Muscle of back (tissue), 11 donors: Measurements from ENCODE around the gene HARBI1. TPM values are rescaled to one million over a fixed set of nuclear protein-coding genes. Genes with fewer than 3 reads are reported as not detected.
"Not testable (repeated sequence)": the region's sequence is repeated elsewhere in the genome, so short reads cannot be mapped to it uniquely, and the experiment has no call there.

Experiments
- DNase-seq, 3 donors: peaks; one replicate each; pipeline versions ENCODE4 v3.0.0 to v3.0.0-alpha.2; 2013
- polyA plus RNA-seq, 10 donors: library from polyadenylated mRNA; unstranded; fragments of 120-200 nt; gene quantifications; one replicate each; pipeline ENCODE4 v1.2.1, GENCODE V29; 2013; ENCODE audit not compliant: insufficient read length in 10 of 10

The HARBI1 gene
- polyA plus RNA-seq, 10 donors = 2.4 to 3.5 (median 3.0) TPM

DNA sequence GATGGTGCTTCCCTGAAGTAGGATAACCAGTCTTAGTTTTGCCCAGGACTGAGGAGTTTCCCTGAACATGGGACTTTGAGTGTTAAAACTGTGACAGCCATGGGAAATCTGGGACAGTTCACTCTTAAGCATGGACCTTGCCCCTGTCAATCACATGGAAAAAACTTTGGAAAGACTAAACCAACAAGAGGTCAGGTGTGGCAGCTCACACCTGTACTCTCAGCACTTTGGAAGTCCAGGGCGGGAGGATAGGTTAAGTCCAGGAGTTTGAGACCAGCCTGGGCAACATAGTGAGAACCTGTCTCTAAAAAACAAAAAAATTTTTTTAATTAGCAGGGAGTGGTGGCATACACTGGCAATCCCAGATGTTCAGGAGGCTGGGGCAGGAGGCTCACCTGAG is 19.9 kb downstream of the HARBI1 start:
- DNase-seq = no peak

- DNase-seq = no peak
These were observed 22.2 kb downstream of the HARBI1 start for GRCh38 chr11:46594785-46595184.

DNA sequence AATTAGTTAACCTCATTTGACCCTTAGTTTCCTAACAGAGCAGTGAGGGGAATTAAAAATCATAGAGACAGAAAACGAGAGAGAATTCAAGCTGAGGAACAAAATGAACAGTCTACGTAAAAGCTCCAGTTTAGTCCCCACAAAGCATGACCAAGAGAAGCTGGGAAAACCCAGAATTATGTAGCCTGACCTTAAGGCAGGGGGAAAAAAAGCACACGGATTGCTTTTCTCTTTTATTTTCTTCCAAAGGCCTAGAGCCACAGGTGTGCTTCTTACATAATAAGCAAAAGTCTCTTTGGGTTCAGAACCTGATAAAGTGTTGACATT is 22.7 kb downstream of the HARBI1 start:
- no peak for DNase-seq

DNA sequence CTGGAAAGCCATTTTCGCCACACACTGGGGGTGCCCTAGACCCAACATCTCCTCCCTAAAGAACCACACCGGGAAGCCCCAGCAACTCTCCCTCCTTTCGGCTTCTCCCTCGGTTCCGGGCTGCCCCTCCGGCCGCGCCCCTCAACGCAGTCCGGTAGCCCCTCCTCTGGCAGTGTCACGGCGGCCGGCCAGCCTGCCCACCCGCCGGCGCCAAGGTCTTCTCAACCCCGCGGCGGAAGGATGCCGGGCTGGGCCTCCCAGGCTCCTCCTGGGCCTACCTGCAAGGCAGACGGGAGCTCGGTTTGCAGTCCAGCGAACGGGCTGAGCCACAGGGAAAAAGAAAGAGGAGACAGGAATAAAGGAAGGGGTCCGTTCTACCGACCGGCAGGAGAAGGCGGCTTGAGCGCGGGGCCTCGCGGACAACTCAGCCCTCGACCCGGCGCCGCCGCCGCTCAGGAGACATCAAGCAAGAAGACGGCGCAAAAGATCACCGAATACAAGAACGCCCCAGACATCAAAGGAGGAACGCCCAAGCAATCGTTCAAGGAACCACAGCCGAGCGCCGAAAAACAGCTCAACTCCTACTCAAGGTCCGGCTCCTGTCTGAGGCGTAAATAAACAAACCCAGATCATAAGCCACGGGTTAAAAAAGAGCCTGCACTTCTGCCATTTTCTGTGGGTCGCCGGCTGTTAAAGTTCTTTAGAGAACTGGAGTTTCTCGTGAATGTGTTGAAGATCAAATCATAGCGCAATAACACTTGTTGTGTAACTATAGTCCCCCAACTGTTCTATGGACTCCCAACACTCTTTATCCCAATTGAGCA is 23.3 kb downstream of the HARBI1 start, which contains the start of gene AMBRA1:
Gene AMBRA1 (minus strand): TSS at position 474 of the 824 bp plus-strand sequence. CDS start 45,643 bp downstream, outside the sequence.
- peak; percentile 92 to 98 (median 93) for DNase-seq

GRCh38 chr11:46590740-46591605 is 26.1 kb downstream of the HARBI1 start:
- DNase-seq = no peak

GRCh38 chr11:46588915-46589314 is 28.1 kb downstream of the HARBI1 start:
- DNase-seq = no peak

GRCh38 chr11:46588131-46588530 is 28.9 kb downstream of the HARBI1 start:
- no peak for DNase-seq

DNA sequence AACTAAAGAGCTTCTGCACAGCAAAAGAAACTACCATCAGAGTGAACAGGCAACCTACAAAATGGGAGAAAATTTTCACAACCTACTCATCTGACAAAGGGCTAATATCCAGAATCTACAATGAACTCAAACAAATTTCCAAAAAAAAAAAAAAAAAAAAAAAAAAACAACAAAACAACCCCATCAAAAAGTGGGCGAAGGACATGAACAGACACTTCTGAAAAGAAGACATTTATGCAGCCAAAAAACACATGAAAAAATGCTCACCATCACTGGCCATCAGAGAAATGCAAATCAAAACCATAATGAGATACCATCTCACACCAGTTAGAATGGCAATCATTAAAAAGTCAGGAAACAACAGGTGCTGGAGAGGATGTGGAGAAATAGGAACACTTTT is 33.5 kb downstream of the HARBI1 start:
- not testable (repeated sequence) for DNase-seq

- no peak for DNase-seq
These were observed 34.4 kb downstream of the HARBI1 start for GRCh38 chr11:46582588-46582987.

DNA sequence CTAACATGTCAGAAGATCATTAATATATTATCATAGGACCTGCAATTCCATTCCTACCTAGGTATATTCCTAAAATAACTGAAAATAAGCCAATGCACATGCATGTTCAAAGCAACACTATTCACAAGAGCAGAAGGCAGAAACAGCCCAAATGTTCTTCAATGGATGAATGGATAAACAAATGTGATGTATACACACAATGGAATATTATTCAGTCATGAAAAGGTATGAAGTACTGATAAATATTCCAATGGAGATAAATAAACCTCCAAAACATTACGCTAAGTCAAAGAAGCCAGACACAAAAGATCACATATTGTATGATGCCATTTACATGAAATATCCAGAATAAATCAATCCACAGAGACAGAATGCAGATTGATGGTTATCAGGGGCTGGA is 40.0 kb downstream of the HARBI1 start:
- no peak for DNase-seq

DNA sequence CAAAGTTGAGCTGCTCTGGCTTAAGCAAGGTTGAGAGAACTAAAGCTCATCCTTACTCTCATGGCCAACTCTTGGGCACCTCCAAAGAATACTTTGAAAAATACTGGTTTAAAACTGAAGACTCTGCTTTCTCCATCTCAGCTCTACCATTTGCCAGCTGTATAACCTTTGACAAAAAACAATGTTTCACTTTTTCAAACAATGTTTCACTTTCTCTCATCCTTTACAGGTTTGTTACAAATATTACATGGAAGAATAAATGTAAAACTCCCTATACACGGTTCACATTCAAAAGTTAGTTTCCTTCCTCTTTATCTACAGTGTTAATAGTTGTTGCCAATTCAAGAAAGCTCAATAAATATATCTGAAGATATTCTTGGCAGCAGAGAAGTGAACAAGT is 42.4 kb downstream of the HARBI1 start:
- no peak for DNase-seq

- no peak for DNase-seq
These were observed 46.1 kb downstream of the HARBI1 start for GRCh38 chr11:46570790-46571398.

- DNase-seq = no peak
These were observed 51.7 kb downstream of the HARBI1 start for GRCh38 chr11:46565232-46565840.

DNA sequence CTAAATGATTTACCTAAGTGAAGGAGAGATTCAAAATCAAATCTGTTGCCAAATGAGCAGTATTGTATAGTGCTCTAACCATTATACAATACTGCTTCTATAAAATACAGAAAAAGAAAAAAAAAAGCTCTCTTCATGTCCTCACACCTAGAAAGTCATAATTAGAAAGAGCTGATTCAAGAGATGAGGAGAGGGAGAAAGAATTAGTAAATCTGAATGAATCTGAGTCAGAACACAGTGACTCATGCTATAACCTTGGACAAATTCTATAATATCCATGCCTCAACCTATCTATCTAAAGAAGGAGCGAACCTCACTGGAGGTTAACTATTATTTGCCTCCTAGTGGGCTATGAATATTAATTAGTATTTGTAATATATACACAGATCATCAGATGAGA is 52.6 kb downstream of the HARBI1 start:
- DNase-seq = no peak

DNA sequence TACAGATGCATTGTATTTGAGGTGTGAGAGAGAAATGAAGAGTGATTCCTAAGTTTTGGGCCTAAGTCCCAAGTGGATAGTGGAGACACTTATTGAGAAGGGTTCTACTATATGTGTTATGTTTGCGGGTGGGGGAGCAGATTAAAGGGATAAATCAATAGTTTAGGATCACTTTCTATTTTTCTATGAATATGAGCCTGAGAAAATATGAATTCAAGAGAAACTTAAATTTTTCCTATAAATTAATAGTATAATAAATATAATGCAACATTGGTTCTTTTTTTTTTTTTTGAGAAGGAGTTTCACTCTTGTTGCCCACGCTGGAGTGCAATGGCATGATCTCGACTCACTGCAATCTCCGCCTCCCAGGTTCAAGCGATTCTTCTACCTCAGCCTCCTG is 54.5 kb downstream of the HARBI1 start:
- DNase-seq = no peak

DNA sequence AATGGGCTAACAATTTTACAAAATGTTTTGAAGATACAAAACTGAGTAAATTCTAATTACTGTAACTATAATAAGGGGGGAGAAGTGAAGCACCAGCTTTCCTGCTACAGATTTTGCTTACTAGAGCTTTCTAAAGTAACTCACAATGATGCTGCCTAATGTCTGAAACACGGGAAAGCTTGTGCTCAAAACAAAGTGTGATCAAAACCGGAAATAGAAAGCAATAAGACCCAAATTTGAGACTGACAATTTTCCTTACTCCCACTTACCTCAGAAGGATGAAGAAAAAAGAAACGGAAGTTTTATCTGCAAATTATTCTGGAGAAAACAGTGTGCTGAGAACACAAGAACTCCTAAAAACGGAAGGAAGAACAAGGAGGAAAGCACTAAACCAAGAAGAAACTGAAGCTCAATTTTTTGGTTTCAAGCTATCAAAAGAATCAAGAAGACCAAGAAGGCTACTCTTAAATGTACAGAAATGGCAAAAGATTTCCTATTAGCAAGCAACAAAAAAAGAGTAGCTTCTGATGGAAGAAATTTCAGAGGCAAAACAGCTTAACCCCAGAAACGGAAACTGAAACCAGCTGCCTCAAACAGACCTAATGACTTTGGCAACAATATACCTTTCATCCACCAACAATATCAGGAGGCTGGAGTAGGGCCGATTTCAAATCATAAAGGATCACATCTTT is 56.6 kb downstream of the HARBI1 start:
- peak in 2 of 3 donors; percentile 27 to 45 for DNase-seq

- no peak for DNase-seq
These were observed 57.2 kb downstream of the HARBI1 start for GRCh38 chr11:46559815-46560214.

- no peak for DNase-seq
These were observed 59.3 kb downstream of the HARBI1 start for GRCh38 chr11:46557684-46558151.

- peak in 1 of 3 donors; percentile 42 for DNase-seq
These were observed 61.6 kb downstream of the HARBI1 start for GRCh38 chr11:46555267-46556054.
